ENCODE results near the gene BEX5. TPM values are rescaled to one million over a fixed set of nuclear protein-coding genes. Genes with fewer than 3 reads are reported as not detected.

BEX5 gene
- not detected in 2 replicates for total RNA-seq

DNA sequence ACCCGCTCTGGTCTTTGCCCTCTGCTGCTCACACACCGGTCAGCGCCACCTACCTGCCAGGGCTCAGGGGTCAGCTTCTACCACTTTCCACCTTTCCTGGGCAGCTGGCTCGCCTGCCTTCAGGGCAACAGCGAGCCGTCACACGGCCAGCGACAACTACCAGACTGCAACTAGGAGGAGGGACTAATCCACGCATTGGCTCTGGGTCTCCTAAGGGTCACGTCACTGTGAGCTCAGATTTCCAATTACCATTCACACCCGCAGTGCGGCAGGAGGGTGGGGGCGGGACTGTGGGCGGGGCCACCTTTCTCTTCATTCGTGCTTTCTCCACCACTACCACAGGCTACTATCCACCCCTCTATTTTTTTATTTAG is at the start of gene BEX5:
Gene BEX5 (minus strand): TSS at position 172 of the 374 bp plus-strand sequence. CDS start 1,712 bp downstream, outside the sequence.

DNA sequence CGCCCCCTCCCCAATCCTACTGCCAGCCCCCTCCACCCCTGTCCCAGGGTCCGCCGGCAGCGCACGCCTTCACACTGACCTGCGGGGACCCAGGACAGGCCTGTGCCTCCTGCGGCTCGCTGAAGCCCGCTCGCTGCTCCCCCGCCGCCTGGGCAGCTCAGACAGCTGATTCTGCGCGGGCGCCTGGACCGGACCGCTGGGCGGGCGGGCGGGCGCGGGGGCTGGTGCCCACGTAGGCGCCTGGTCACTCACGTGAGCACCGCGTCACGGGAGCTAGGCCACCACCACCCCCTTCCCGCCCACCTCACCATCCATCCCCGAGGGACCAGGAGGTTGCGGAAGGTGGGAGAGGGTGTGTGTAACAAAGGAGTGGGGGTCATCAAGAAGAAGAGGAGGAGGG is 13.5 kb downstream of the BEX5 start, which contains the start of gene TCEAL6:
Gene TCEAL6 (minus strand): TSS at position 208 of the 400 bp plus-strand sequence.

DNA sequence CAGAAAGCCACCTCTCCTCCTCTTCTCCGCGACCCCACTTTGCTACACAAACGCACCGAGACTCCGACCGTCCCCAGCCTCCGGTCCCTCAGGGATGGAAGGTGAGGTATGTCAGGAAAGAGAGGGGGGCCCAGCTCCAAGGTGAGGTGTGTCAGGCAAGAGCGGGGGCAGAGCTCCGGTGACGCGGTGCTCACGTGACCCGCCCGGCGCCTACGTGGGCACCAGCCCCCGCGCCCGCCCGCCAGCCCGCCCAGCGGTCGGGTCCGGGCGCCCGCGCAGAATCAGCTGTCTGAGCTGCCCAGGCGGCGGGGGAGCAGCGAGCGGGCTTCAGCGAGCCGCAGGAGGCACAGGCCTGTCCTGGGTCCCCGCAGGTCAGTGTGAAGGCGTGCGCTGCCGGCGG is 30.3 kb downstream of the BEX5 start, which contains the start of gene TCEAL2:
Gene TCEAL2 (plus strand): TSS at position 244 of the 400 bp plus-strand sequence. CDS start 1,152 bp downstream, outside the sequence.

Other genes starting within 250 kb of the BEX5 start
- not detected in 2 replicates for gene ZMAT1, start 223.9 kb downstream of the BEX5 start, total RNA-seq
- not detected in 2 replicates for gene TCEAL2, start 30.3 kb downstream of the BEX5 start, total RNA-seq
- not detected in 2 replicates for gene TCEAL6, start 13.5 kb downstream of the BEX5 start, total RNA-seq
- gene TCP11X1, start 59.3 kb upstream of the BEX5 start, total RNA-seq: not detected in 2 replicates
- gene NXF2, start 91.2 kb upstream of the BEX5 start, total RNA-seq: not detected in 2 replicates